HCT116 (cell line): ENCODE measurements around the gene FAM180A. TPM values are rescaled to one million over a fixed set of nuclear protein-coding genes. Genes with fewer than 3 reads are reported as not detected.

Source experiments
- ATAC-seq: fragments of 200-7000 bp; cut with Tn5 transposase; 2 replicates; pipeline ENCODE4 v1.9.1; 2020; ENCODE audit warnings: mild to moderate bottlenecking, moderate library complexity
- BruUV-seq: library from RNA; stranded (reverse); fragments of 400-500 nt; replicated peaks from 2 replicates; lab custom pipeline; 2021; lab: Mats Ljungman, UMichigan
- CTCF ChIA-PET: fragments of 300-600 bp; sonication (Branson Sonifier 250); formaldehyde crosslinking; loops from one replicate; lab custom pipeline; 2021; ENCODE audit warnings: antibody characterized with exemption; lab: Charles Lee
- POLR2A ChIA-PET: fragments of 300-600, 350-600 bp; sonication (Branson Sonifier 250); formaldehyde crosslinking; loops from one replicate; lab custom pipeline; 2021; ENCODE audit warnings: antibody characterized with exemption; lab: Charles Lee
- RAD21 ChIA-PET, 2 experiments: fragments of 300-600 bp; sonication (Branson Sonifier 250); formaldehyde crosslinking; loops; one replicate each; lab custom pipeline; 2023; ENCODE audit warnings: low total read pairs in 2 of 2; ENCODE audit not compliant: uncharacterized antibody in 2 of 2, unreplicated experiment in 2 of 2, low non-redundant PET in 1 of 2; lab: Charles Lee
- DNase-seq: peaks from one replicate; pipeline ENCODE4 v3.0.0-alpha.2; 2010; ENCODE audit warnings: low read depth, low spot score
- H2AFZ ChIP-seq: fragments of 200-600 bp; shearing (Covaris generic), sonication (generic); 2 replicates; pipeline ENCODE4 v1.6.1; 2017; ENCODE audit warnings: low read depth, mixed run types, mixed read lengths, antibody characterized with exemption, low read length; ENCODE audit not compliant: poor library complexity, severe bottlenecking
- H3K27ac ChIP-seq: 2 replicates; pipeline ENCODE4 v1.5.1; 2012; ENCODE audit warnings: low read depth, low read length
- H3K27me3 ChIP-seq: fragments of 200-600 bp; sonication (generic); 2 replicates; pipeline ENCODE4 v1.6.1; 2016; ENCODE audit warnings: mixed run types, low read length, mixed read lengths; ENCODE audit not compliant: insufficient read depth
- H3K36me3 ChIP-seq, 2 experiments: fragments of 200-500 bp in 1 of 2; fragments of 200-600 bp in 1 of 2; sonication (Bioruptor generic) in 1 of 2; sonication (generic) in 1 of 2; 2 replicates each; pipeline versions ENCODE4 v1.5.1 to v1.6.1; 2014 to 2016; ENCODE audit warnings: low read length in 2 of 2, inconsistent platforms in 1 of 2, mixed read lengths in 1 of 2, mixed run types in 1 of 2; ENCODE audit not compliant: insufficient read depth in 2 of 2, control insufficient read depth in 1 of 2
- H3K4me1 ChIP-seq, 2 experiments: fragments of 200-600 bp in 1 of 2; sonication (generic) in 1 of 2; 2 replicates each; pipeline versions ENCODE4 v1.5.1 to v1.6.1; 2012 to 2017; ENCODE audit warnings: low read length in 2 of 2, inconsistent platforms in 1 of 2, mild to moderate bottlenecking in 1 of 2, mixed read lengths in 1 of 2, mixed run types in 1 of 2, moderate library complexity in 1 of 2; ENCODE audit not compliant: insufficient read depth in 2 of 2, control insufficient read depth in 1 of 2
- H3K4me2 ChIP-seq: fragments of 200-600 bp; sonication (generic); 2 replicates; pipeline ENCODE4 v1.6.1; 2017; ENCODE audit warnings: mixed run types, low read length, mixed read lengths
- H3K4me3 ChIP-seq, 2 experiments: fragments of 200-600 bp in 1 of 2; sonication (generic) in 1 of 2; replicated peaks in 1 of 2; 2 replicates each; pipeline ENCODE4 v1.5.1; 2011 to 2016; ENCODE audit warnings: low read length in 2 of 2, control low read depth in 1 of 2, low read depth in 1 of 2, mild to moderate bottlenecking in 1 of 2, mixed read lengths in 1 of 2, mixed run types in 1 of 2
- H3K79me2 ChIP-seq: fragments of 200-600 bp; sonication (generic); 2 replicates; pipeline ENCODE4 v1.6.1; 2017; ENCODE audit warnings: mild to moderate bottlenecking, mixed run types, low read length, moderate library complexity, mixed read lengths; ENCODE audit not compliant: insufficient read depth
- H3K9ac ChIP-seq: fragments of 200-600 bp; sonication (generic); 2 replicates; pipeline ENCODE4 v1.6.1; 2016; ENCODE audit warnings: low read length, mixed read lengths
- H3K9me2 ChIP-seq: fragments of 200-600 bp; sonication (generic), shearing (Covaris generic); 2 replicates; pipeline ENCODE4 v1.6.1; 2017; ENCODE audit warnings: mixed run types, mild to moderate bottlenecking, moderate library complexity; ENCODE audit not compliant: insufficient read depth
- H3K9me3 ChIP-seq, 2 experiments: fragments of 200-500 bp in 1 of 2; fragments of 200-600 bp in 1 of 2; sonication (Bioruptor generic) in 1 of 2; sonication (generic) in 1 of 2; 2 replicates each; pipeline ENCODE4 v1.6.1; 2014 to 2017; ENCODE audit warnings: low read length in 2 of 2, mixed read lengths in 2 of 2, inconsistent platforms in 1 of 2, low read depth in 1 of 2, mild to moderate bottlenecking in 1 of 2, mixed run types in 1 of 2, moderate library complexity in 1 of 2; ENCODE audit not compliant: control insufficient read depth in 1 of 2, insufficient read depth in 1 of 2
- H4K20me1 ChIP-seq: fragments of 200-600 bp; sonication (generic), shearing (Covaris generic); 2 replicates; pipeline ENCODE4 v1.6.1; 2017; ENCODE audit warnings: mixed run types, mild to moderate bottlenecking, moderate library complexity; ENCODE audit not compliant: insufficient read depth
- ATF3 ChIP-seq: IDR thresholded peaks from 2 replicates; pipeline ENCODE4 v1.6.1; 2012
- CEBPB ChIP-seq: IDR thresholded peaks from 2 replicates; pipeline ENCODE4 v1.6.1; 2012; ENCODE audit warnings: low read depth
- CTCF ChIP-seq, 3 experiments: fragments of 200-600 bp in 1 of 3; sonication (generic) in 1 of 3; IDR thresholded peaks in 2 of 3; conservative IDR thresholded peaks in 1 of 3; 2 replicates each; pipeline ENCODE4 v1.5.1; 2012 to 2017; ENCODE audit warnings: low read depth in 2 of 3, low read length in 2 of 3, antibody characterized with exemption in 1 of 3, borderline replicate concordance in 1 of 3, control low read depth in 1 of 3, mild to moderate bottlenecking in 1 of 3, mixed read lengths in 1 of 3, mixed run types in 1 of 3, moderate library complexity in 1 of 3; ENCODE audit not compliant: insufficient read depth in 1 of 3
- EGR1 ChIP-seq: IDR thresholded peaks from 2 replicates; pipeline ENCODE4 v1.6.1; 2012; ENCODE audit warnings: low read depth
- EZH2 ChIP-seq: fragments of 200-600 bp; sonication (generic); IDR thresholded peaks from 2 replicates; pipeline ENCODE4 v1.6.1; 2017; ENCODE audit warnings: antibody characterized with exemption, mixed run types
- EZH2phosphoT487 ChIP-seq: fragments of 200-600 bp; IDR thresholded peaks from 2 replicates; pipeline ENCODE4 v1.6.1; 2018; ENCODE audit warnings: antibody characterized with exemption, borderline replicate concordance
- FOSL1 ChIP-seq: IDR thresholded peaks from 2 replicates; pipeline ENCODE4 v1.6.1; 2012; ENCODE audit warnings: low read depth
- JUND ChIP-seq: IDR thresholded peaks from 2 replicates; pipeline ENCODE4 v1.6.1; 2012
- MAX ChIP-seq: IDR thresholded peaks from 2 replicates; pipeline ENCODE4 v1.6.1; 2012
- POLR2A ChIP-seq: IDR thresholded peaks from 2 replicates; pipeline ENCODE4 v1.7.0; 2011; ENCODE audit warnings: borderline replicate concordance; ENCODE audit not compliant: insufficient read depth, insufficient read length; ENCODE audit errors: extremely low read depth
- SIN3A ChIP-seq: IDR thresholded peaks from 2 replicates; pipeline ENCODE4 v1.6.1; 2012; ENCODE audit warnings: low read depth
- SP1 ChIP-seq: IDR thresholded peaks from 2 replicates; pipeline ENCODE4 v1.6.1; 2012; ENCODE audit warnings: low read depth
- SRF ChIP-seq: IDR thresholded peaks from 2 replicates; pipeline ENCODE4 v1.6.1; 2012; ENCODE audit warnings: low read depth
- TCF7L2 ChIP-seq: IDR thresholded peaks from 2 replicates; pipeline ENCODE4 v1.7.0; 2011; ENCODE audit warnings: borderline replicate concordance, inconsistent platforms; ENCODE audit not compliant: insufficient read depth, insufficient read length; ENCODE audit errors: extremely low read depth
- ZBTB33 ChIP-seq: IDR thresholded peaks from 2 replicates; pipeline ENCODE4 v1.6.1; 2011; ENCODE audit warnings: mild to moderate bottlenecking, low read length, moderate library complexity; ENCODE audit not compliant: insufficient replicate concordance; ENCODE audit errors: extremely low read depth
- ZFX ChIP-seq: fragments of 450-650 bp; IDR thresholded peaks from 2 replicates; pipeline ENCODE4 v1.6.1; 2017
- ZNF274 ChIP-seq: fragments of 200-500 bp; sonication (Bioruptor generic); IDR thresholded peaks from 2 replicates; pipeline ENCODE4 v1.6.1; 2014; ENCODE audit warnings: mild to moderate bottlenecking, low read depth, low read length, inconsistent platforms
- intact Hi-C: fragments of 100-400 bp; cut with micrococcal nuclease; formaldehyde crosslinking; loops from 2 replicates; pipeline ENCODE4 v1.10.0; 2022
- total RNA-seq: library from RNA; stranded (reverse); gene quantifications from one replicate; pipeline ENCODE4 v1.2.1, GENCODE V29; 2021; ENCODE audit not compliant: unreplicated experiment

Gene FAM180A
- total RNA-seq, 1 experiment from 2014 or later = 0.59 TPM

- TF ChIP-seq SIN3A = no peak
- TF ChIP-seq EZH2phosphoT487 = no peak
- no peak for TF ChIP-seq EZH2
- no peak for TF ChIP-seq CEBPB
- no peak for TF ChIP-seq FOSL1
- TF ChIP-seq EGR1 = no peak
- no peak for TF ChIP-seq ATF3
- no peak for TF ChIP-seq ZNF274
- no peak for TF ChIP-seq MAX
- TF ChIP-seq ZBTB33 = no peak
- no peak for TF ChIP-seq ZFX
These were observed 33.5 kb downstream of the FAM180A start (continued) for GRCh38 chr7:135715055-135715522.

GRCh38 chr7:135714534-135715009 is 34.0 kb downstream of the FAM180A start:
- Histone ChIP-seq H3K36me3 (no peaks in the 10 kb centered on the region), H3K79me2 (no peaks in the 10 kb centered on the region), H3K27ac (peak overlapping the region; percentile 16; the same call in 1 of the 2 replicates), H3K9me3 (no peaks in the 10 kb centered on the region), H3K9me2 (no peaks in the 10 kb centered on the region), H4K20me1 (no peaks in the 10 kb centered on the region), H2AFZ (no peak overlapping the region), H3K27me3 (no peaks in the 10 kb centered on the region), H3K4me2 (peak overlapping the region; percentile 73), H3K4me3 (peak overlapping the region in 1 of 2 experiments; percentile 21; a peak in 3 of 4 replicates), H3K9ac (peak overlapping the region; percentile 49), H3K4me1 (peaks cover 29 to 45% of the 10 kb centered on the region in 2 experiments)
- DNase-seq = peak; percentile 67
- peak; percentile 91 for ATAC-seq
- intact Hi-C loops = loop anchor here (1.0 kb wide), 1 partner anchor 31 kb away; no protein-coding TSS in a partner anchor
- no TSS peak for BruUV-seq
- CTCF ChIA-PET = interaction anchor here (1.4 kb wide), 1 partner anchor 10 kb away, joined by 5 read pairs; no protein-coding TSS in a partner anchor
- POLR2A ChIA-PET = interaction anchor here (0.7 to 1.4 kb wide), 2 partner anchors 30 to 52 kb away, joined by 3 to 4 read pairs; partner anchors contain the start of gene STMP1
- RAD21 ChIA-PET = interaction anchor here in 1 of 2 experiments (0.6 kb wide), 1 partner anchor 25 kb away, joined by 8 read pairs; no protein-coding TSS in a partner anchor
- TF ChIP-seq SRF (no peak; the same call in 1 of the 2 replicates), SP1 (peak; percentile 41; the same call in 1 of the 2 replicates), EGR1 (no peak; the same call in 1 of the 2 replicates), ATF3 (no peak), EZH2phosphoT487 (no peak), POLR2A (no peak), TCF7L2 (peak; percentile 16), ZBTB33 (no peak), CTCF (IDR thresholded peaks at IDR 0.05 in 2 of 3, conservative IDR thresholded peaks at IDR 0.05 in 1 of 3; ENCODE audit: borderline replicate concordance in 1 of 3, insufficient read depth in 1 of 3, low read depth in 2 of 3, low read length in 2 of 3) (no peak), JUND (peak; percentile 62), FOSL1 (peak; percentile 63), CEBPB (no peak), EZH2 (no peak)
